RWPE2 (cell line): Measurements from ENCODE around the gene TXLNA.
A peak's percentile ranks its signal among the peaks of the same experiment; 100 is the strongest.

Source experiments
- ATAC-seq: fragments of 200-7000 bp; cut with Tn5 transposase; 3 replicates; pipeline ENCODE4 v1.9.1; 2021; ENCODE audit warnings: low read depth
- DNase-seq: peaks from one replicate; pipeline ENCODE4 v3.0.0-alpha.2; 2020; ENCODE audit warnings: low spot score
- H3K27ac ChIP-seq: fragments of 450-650 bp; 2 replicates; pipeline ENCODE4 v1.5.1; 2017; ENCODE audit warnings: mild to moderate bottlenecking; ENCODE audit not compliant: poor library complexity, severe bottlenecking
- H3K27me3 ChIP-seq: fragments of 250-450 bp; sonication (Bioruptor Pico); 2 replicates; pipeline ENCODE4 v1.5.1; 2021; ENCODE audit warnings: mild to moderate bottlenecking, moderate library complexity; ENCODE audit not compliant: insufficient read depth, poor library complexity, severe bottlenecking
- H3K36me3 ChIP-seq: fragments of 250-450 bp; sonication (Bioruptor Pico); 2 replicates; pipeline ENCODE4 v1.5.1; 2020; ENCODE audit warnings: low read depth, mild to moderate bottlenecking, moderate library complexity
- H3K4me1 ChIP-seq: fragments of 250-450 bp; sonication (Bioruptor Pico); 2 replicates; pipeline ENCODE4 v1.5.1; 2021; ENCODE audit warnings: mild to moderate bottlenecking, moderate library complexity; ENCODE audit not compliant: insufficient read depth, poor library complexity, severe bottlenecking
- H3K4me3 ChIP-seq: fragments of 250-450 bp; sonication (Bioruptor Pico); 2 replicates; pipeline ENCODE4 v1.5.1; 2021; ENCODE audit warnings: mild to moderate bottlenecking, moderate library complexity; ENCODE audit not compliant: severe bottlenecking
- H3K9me3 ChIP-seq: fragments of 250-450 bp; sonication (Bioruptor Pico); 2 replicates; pipeline ENCODE4 v1.5.1; 2021; ENCODE audit warnings: mild to moderate bottlenecking, moderate library complexity; ENCODE audit not compliant: severe bottlenecking
- TF ChIP-seq, protein P1 (sequence below): fragments of 450-650 bp; IDR thresholded peaks from one replicate; pipeline ENCODE4 v1.5.1; 2017; ENCODE audit warnings: mild to moderate bottlenecking, moderate library complexity; ENCODE audit not compliant: poor library complexity, severe bottlenecking

TXLNA gene

DNA sequence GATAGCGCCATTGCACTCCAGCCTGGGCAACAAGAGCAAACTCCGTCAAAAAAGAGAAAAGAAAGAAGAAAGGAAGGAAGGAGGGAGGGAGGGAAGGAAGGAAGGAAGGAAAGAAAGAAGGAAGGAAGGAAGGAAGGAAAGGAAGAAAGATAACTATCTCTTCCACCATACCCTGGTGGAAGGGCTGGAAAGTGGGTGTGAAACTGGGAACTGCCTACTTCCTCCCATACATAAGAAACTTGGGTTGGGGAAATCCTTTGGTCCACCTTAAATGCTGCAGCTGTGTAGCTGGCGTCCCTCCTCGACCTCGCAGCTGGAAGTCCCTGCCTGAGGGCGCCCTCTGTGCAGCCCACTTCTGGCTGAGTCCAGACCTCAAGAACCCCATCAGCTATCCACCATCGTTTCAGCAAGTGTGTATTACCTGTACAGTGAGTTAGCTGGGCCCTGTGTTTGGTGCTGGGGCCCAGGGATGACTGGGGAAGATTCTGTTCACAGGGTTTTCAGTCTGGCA lies 62.9 kb downstream of the TXLNA start:
- peaks cover 11% of the 10 kb centered on the region for H3K4me1 ChIP-seq

DNA sequence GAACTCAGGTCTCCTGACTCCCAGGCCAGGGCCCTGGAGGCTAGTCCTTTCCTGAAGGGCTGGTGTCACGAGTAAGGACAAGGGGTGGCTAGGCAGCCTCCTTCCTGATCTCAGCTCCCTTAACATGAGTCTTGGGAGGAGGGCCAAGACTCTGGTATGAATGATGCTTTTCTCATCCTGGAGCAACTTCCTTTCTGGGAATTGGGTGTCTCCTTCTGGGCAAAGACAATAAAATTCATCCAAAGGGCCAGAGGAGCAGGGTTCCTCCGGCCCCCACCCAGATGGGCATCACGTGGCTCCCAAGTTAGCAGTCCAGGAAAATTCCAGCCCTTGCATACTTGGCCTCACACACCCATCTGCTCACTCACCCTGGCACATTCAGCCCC lies 67.4 kb downstream of the TXLNA start, which contains the start of gene FAM167B:
Gene FAM167B, plus strand, starts transcription at position 335 of the 386 bp plus-strand sequence. CDS start 200 bp downstream, outside the sequence.
- Histone ChIP-seq H3K27ac (peak within 1 kb of the TSS; percentile 46), H3K9me3 (no peaks in the 10 kb centered on the region), H3K27me3 (no peaks in the 10 kb centered on the region), H3K36me3 (no peaks in the 10 kb centered on the region), H3K4me3 (no peak within 1 kb of the TSS), H3K4me1 (peaks cover 20% of the 10 kb centered on the region)
- TF ChIP-seq, protein P1, sequence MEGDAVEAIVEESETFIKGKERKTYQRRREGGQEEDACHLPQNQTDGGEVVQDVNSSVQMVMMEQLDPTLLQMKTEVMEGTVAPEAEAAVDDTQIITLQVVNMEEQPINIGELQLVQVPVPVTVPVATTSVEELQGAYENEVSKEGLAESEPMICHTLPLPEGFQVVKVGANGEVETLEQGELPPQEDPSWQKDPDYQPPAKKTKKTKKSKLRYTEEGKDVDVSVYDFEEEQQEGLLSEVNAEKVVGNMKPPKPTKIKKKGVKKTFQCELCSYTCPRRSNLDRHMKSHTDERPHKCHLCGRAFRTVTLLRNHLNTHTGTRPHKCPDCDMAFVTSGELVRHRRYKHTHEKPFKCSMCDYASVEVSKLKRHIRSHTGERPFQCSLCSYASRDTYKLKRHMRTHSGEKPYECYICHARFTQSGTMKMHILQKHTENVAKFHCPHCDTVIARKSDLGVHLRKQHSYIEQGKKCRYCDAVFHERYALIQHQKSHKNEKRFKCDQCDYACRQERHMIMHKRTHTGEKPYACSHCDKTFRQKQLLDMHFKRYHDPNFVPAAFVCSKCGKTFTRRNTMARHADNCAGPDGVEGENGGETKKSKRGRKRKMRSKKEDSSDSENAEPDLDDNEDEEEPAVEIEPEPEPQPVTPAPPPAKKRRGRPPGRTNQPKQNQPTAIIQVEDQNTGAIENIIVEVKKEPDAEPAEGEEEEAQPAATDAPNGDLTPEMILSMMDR, result no peak
- ATAC-seq (peak; percentile 31; the same call in 2 of the 3 replicates), DNase-seq (no peak)

More for the DNA sequence above, 62.9 kb downstream of the TXLNA start:
- Histone ChIP-seq H3K27ac (no peak overlapping the region), H3K9me3 (no peaks in the 10 kb centered on the region), H3K27me3 (no peaks in the 10 kb centered on the region), H3K4me3 (no peak overlapping the region), H3K36me3 (no peaks in the 10 kb centered on the region)
- TF ChIP-seq, protein P1, result no peak
- ATAC-seq, result no peak
- DNase-seq, result no peak

DNA sequence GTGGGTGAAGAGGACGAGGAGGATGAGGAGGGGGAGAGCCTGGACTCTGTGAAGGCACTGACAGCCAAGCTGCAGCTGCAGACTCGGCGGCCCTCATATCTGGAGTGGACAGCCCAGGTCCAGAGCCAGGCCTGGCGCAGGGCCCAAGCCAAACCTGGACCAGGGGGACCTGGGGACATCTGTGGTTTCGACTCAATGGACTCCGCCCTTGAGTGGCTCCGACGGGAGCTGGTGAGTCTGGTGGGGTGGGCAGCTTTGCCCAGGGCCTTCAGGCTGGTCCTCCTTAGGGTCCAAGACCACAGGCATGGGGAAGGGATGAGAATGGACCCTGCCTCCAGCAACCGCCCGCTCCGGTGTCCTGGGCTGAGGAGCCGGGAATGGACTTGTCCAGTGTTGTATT lies 68.0 kb downstream of the TXLNA start:
- Histone ChIP-seq H3K4me1 (peaks cover 20% of the 10 kb centered on the region), H3K27ac (peak overlapping the region; percentile 46), H3K9me3 (no peaks in the 10 kb centered on the region), H3K36me3 (no peaks in the 10 kb centered on the region), H3K27me3 (no peaks in the 10 kb centered on the region), H3K4me3 (no peak overlapping the region)
- no peak for DNase-seq
- ATAC-seq, result no peak
- TF ChIP-seq, protein P1, result no peak
